HG02981 (cell line): ENCODE data around the gene COL4A3.

Experiments used
- ATAC-seq: cut with Tn5 transposase; IDR thresholded peaks from one replicate; pipeline ENCODE4 v1.9.1; 2021; ENCODE audit warnings: mild to moderate bottlenecking, moderate library complexity; ENCODE audit not compliant: unreplicated experiment

Gene COL4A3

GRCh38 chr2:227285741-227286236 is 121.4 kb downstream of the COL4A3 start:
- no peak for ATAC-seq

- ATAC-seq = no peak
Observed at GRCh38 chr2:227287771-227288170, 123.3 kb downstream of the COL4A3 start.

- ATAC-seq = no peak
Observed at GRCh38 chr2:227292314-227292713, 127.9 kb downstream of the COL4A3 start.

DNA sequence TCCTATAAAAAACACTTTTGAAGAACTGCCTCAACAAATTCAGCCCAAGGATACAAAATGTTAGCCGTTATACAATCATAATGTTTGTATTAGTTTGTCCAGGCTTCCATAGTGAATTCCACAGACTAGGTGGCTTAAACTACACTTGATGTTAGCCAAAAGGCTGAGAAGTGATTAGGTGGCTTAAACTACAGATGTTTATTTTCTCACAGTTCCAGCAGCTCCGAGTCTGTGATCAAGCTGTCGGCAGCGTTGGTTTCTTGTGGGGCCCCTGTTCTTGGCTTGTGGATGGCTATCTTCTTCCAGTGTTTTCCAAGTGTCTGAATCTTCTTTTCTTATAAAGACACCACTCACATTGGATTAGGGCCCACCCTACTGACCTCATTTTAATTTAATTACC is 129.1 kb downstream of the COL4A3 start:
- ATAC-seq = no peak

DNA sequence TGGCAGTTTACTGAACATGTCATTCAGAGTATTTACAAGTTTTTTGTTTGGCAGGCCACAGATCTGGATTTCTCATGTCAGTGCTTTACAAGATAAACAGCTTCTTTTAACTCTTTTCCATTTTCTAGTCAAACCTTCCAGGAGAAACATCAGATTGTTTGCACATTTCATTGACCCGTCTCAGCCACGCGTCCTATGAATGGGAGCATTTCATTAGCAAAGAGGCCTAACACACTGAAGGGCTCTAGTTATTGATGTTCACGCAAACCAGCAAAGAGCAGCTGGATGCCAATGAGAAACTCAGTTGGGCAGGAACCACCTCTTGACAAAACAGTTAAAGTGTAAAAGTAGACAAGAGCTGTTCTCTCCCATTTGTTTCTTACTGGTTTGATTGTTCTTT is 131.4 kb downstream of the COL4A3 start:
- ATAC-seq = no peak

DNA sequence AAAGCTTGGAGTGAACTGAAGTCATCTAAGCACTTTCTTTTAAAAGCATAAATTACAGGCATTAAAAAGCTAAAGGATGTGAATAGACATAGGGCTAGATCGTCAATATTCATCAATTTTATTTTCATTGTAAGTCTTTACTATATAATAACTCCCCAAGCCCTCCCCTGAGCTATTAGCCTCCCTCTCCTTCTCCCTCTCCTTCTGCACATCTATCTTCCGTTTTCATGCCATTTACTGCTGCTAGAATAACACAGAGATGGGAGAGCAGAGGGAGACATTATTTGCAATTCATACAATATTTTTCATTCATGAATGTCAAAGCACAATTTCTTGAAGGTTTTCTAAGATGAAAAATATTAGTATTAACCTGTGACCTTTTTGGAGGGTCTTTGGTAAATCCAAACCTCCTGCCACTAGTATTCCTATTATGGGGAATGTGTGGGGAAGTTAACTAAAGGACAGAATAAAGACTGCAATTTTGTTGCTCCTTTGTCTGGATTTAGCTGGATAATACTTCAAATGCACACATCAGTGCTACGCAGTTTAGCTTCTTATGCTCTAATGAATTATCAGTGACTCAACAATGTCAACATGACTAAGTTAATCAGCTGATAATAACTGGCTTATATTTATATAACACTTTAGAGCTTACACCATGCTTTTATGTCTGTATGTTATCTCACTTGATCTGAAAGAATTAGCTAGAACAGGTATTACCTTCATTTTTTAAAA is 132.4 kb downstream of the COL4A3 start:
- ATAC-seq = no peak

DNA sequence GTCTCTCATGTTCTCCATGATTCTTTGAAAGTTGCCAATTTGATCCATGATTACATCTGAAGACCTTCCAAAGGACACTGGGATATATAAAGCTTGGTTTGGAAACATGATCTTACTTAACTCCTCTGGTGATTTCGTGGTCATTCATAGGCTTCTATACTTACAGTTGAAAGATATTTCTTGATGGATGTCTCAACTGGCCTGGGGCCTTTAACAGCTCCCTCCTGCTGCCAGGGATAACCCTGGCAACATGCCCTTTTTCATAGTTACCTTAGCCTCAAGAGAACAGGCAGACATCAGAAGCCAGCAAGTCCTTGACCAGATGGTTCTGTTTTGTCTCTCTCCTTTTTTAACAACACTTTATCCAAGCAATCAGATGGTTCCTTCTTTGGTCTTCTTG is 137.1 kb downstream of the COL4A3 start:
- no peak for ATAC-seq

- ATAC-seq = peak; percentile 82
Observed at GRCh38 chr2:227308784-227309183, 144.4 kb downstream of the COL4A3 start.

GRCh38 chr2:227310756-227311110 is 146.3 kb downstream of the COL4A3 start:
- ATAC-seq = no peak

GRCh38 chr2:227311861-227312506 is 147.6 kb downstream of the COL4A3 start:
- ATAC-seq = no peak

- no peak for ATAC-seq
Observed at GRCh38 chr2:227312579-227312978, 148.2 kb downstream of the COL4A3 start.

DNA sequence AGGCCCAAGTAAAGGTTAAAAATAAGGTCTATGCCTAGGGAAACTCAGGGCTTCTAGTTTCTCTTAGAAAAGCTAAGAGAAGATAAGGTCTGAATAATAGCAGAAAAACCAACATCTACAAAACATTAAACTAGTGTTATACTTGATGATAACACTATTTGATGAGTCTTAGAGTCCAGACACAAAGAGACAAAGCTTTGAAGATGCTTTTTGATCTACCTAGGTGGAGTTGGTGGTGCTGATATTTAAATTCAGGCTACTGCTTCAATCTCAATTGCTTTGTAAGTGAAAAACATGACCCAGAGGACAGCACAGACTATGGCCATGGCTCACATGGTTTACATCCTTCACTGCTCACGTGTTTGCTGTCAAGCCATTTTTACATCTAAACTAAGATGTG is 148.9 kb downstream of the COL4A3 start:
- ATAC-seq = no peak

GRCh38 chr2:227317834-227318233 is 153.4 kb downstream of the COL4A3 start:
- no peak for ATAC-seq

DNA sequence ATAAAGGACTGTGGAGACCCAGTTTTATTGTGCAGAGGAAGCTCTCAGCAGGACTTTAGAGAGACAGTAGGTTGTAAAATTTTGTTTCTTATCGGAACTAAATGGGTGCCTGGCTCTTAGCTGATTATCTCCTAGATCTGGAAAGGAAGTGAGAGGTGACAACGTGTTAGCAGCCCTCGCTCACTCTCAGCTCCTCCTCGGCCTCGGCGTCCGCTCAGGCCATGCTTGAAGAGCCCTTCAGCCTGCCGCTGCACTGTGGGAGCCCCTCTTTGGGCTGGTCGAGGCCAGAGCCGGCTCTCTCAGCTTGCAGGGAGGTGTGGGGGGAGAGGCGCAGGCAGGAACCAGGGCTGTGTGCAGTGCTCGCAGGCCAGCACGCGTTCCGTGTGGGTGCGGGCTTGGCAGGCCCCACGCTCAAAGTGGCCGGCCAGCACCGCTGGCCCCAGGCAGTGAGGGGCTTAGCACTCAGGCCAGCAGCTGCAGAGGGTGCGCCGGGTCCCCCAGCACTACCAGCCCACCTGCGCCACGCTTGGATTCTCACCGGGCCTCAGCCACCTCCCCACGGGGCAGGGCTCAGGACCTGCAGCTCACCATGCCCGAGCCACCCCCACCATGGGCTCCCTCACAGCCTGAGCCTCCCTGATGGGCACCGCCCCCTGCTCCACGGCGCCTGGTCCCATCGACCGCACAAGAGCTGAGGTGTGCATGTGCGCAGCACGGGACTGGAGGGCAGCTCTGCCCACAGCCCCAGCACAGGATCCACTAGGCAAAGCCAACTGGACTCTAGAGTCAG is 156.1 kb downstream of the COL4A3 start:
- ATAC-seq = no peak

DNA sequence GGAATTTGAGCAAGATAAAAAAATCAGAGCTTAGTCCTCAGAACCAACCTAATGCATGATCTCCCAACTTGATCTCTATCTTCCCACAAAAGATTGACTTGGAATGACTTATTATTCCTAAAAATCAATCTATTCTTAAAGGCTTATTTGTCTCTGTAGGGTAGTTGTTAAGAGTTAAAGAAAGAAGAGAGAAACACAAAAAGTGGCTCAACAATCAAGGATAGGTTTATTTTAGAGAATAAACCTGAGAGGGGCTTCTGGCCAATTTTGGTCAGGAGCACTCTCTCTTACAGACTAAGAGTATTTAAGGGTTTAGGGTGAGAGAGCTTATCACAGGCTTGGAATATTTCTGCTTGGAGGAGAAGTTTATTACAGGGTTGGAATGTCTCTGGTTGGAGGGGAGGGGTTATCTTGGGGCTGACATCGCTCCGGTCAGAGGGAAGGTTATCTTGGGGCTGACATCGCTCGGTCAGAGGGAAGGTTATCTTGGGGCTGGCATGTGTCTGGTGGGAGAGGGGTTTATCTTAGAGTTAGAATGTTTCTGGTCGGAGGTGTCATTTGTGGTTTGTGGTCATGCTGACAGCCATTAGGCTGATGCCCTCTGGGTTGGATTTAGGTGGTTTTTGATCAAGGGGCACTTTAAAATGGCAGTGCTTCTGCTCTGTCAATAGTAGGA is 158.2 kb downstream of the COL4A3 start:
- no peak for ATAC-seq

- ATAC-seq = no peak
Observed at GRCh38 chr2:227323818-227324217, 159.4 kb downstream of the COL4A3 start.

- ATAC-seq = no peak
Observed at GRCh38 chr2:227324642-227324994, 160.2 kb downstream of the COL4A3 start.

GRCh38 chr2:227324995-227325838 is 160.8 kb downstream of the COL4A3 start, which contains the start of gene MFF:
TSS of gene MFF (plus strand) at chr2:227325251. CDS start at chr2:227330666, 5,415 bp downstream.
- ATAC-seq = peak; percentile 98

- ATAC-seq = no peak
Observed at GRCh38 chr2:227325839-227326195, 161.4 kb downstream of the COL4A3 start.

DNA sequence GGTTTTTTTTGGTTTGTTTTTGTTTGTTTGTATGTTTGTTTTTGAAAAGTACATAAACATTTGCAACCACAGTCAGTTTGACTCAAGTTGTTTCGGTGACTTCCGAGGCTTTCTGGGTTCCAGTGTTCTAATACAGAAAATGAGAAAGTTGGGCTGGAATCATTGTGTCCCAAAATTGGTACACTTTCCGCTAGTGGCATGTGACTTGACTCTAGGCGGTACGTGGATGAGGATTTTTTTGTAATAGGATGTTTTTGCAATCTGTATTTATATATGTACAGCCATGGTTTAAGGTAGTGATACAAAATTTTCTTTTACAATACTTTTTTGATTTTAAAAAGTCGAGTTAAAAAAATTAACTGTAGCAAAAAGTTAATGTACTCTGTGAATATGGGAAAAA is 162.4 kb downstream of the COL4A3 start:
- ATAC-seq = no peak
